A549 (cell line): ENCODE measurements around the gene MFAP1. TPM values are rescaled to one million over a fixed set of nuclear protein-coding genes. Genes with fewer than 3 reads are reported as not detected.
A peak's percentile ranks its signal among the peaks of the same experiment; 100 is the strongest.

Experiments
- ATAC-seq, 2 experiments: fragments of 200-7000 bp in 1 of 2; fragments of >200 bp in 1 of 2; cut with Nextera tagmentation in 1 of 2; cut with Tn5 transposase in 1 of 2; 3 replicates each; pipeline versions ENCODE4 v1.8.0 to v1.9.1; 2018 to 2020; ENCODE audit warnings: mild to moderate bottlenecking in 1 of 2, moderate library complexity in 1 of 2
- CTCF ChIA-PET: fragments of 300-600 bp; sonication (Branson Sonifier 250); formaldehyde crosslinking; extraction: SDS; loops from one replicate; lab custom pipeline; 2021; ENCODE audit warnings: antibody characterized with exemption, inconsistent platforms; lab: Yijun Ruan, JAX
- POLR2A ChIA-PET: fragments of 350-600 bp; formaldehyde crosslinking; extraction: SDS; loops from one replicate; lab custom pipeline; 2021; ENCODE audit warnings: antibody characterized with exemption, inconsistent platforms; lab: Yijun Ruan, JAX
- DNase-seq, 2 experiments: peaks; one replicate each; pipeline versions ENCODE4 v3.0.0 to v3.0.0-alpha.2; 2011 to 2016; ENCODE audit warnings: low read depth in 1 of 2, low spot score in 1 of 2
- FAIRE-seq: peaks from 2 replicates; lab custom pipeline; 2011; peaks lifted over from hg19 to GRCh38; lab: Jason Lieb, UNC
- H3K27ac ChIP-seq, 2 experiments: fragments of >200 bp; sonication (Bioruptor Twin); formaldehyde crosslinking; 3 replicates each; pipeline ENCODE4 v1.5.1; 2016 to 2017
- H3K4me1 ChIP-seq: fragments of >200 bp; sonication (Bioruptor Twin); formaldehyde crosslinking; 3 replicates; pipeline ENCODE4 v1.6.1; 2016
- H3K4me2 ChIP-seq: fragments of >200 bp; sonication (Bioruptor Twin); formaldehyde crosslinking; 3 replicates; pipeline ENCODE4 v1.6.1; 2016
- H3K4me3 ChIP-seq: fragments of >200 bp; sonication (Bioruptor Twin); formaldehyde crosslinking; 3 replicates; pipeline ENCODE4 v1.5.1; 2016
- H3K9me3 ChIP-seq: fragments of >200 bp; sonication (Bioruptor Twin); formaldehyde crosslinking; 3 replicates; pipeline ENCODE4 v1.6.1; 2016
- ATOH8 ChIP-seq: fragments of 250-450 bp; sonication (Bioruptor Pico); IDR thresholded peaks from 2 replicates; pipeline ENCODE4 v1.5.0; 2020; ENCODE audit warnings: low read depth, mild to moderate bottlenecking, moderate library complexity
- BCL3 ChIP-seq: fragments of >200 bp; sonication (Bioruptor Twin); formaldehyde crosslinking; IDR thresholded peaks from 3 replicates; pipeline ENCODE4 v1.6.1; 2016
- E2F6 ChIP-seq: IDR thresholded peaks from 2 replicates; pipeline ENCODE4 v1.6.1; 2012; ENCODE audit warnings: low read depth, borderline replicate concordance
- EHF ChIP-seq: fragments of 250-450 bp; sonication (Bioruptor Pico); IDR thresholded peaks from 2 replicates; pipeline ENCODE4 v1.5.0; 2020; ENCODE audit warnings: mild to moderate bottlenecking
- GATA3 ChIP-seq: IDR thresholded peaks from 2 replicates; pipeline ENCODE4 v1.6.1; 2012; ENCODE audit warnings: borderline replicate concordance
- HDAC2 ChIP-seq: fragments of 200-600 bp; sonication (generic); IDR thresholded peaks from 2 replicates; pipeline ENCODE4 v1.6.1; 2016
- HES2 ChIP-seq: fragments of >200 bp; sonication (Bioruptor Twin); formaldehyde crosslinking; IDR thresholded peaks from 2 replicates; pipeline ENCODE4 v1.6.1; 2016
- HOXA7 ChIP-seq: fragments of 250-450 bp; sonication (Bioruptor Pico); IDR thresholded peaks from 2 replicates; pipeline ENCODE4 v1.5.0; 2020; ENCODE audit warnings: mild to moderate bottlenecking, moderate library complexity
- JUN ChIP-seq, 2 experiments: fragments of >200 bp; sonication (Bioruptor Twin); formaldehyde crosslinking; IDR thresholded peaks; 2 replicates in 1 of 2; 3 replicates in 1 of 2; pipeline ENCODE4 v1.6.1; 2016 to 2017
- JUNB ChIP-seq: fragments of >200 bp; sonication (Bioruptor Twin); formaldehyde crosslinking; IDR thresholded peaks from 2 replicates; pipeline ENCODE4 v1.6.1; 2016
- KDM1A ChIP-seq: fragments of 200-600 bp; sonication (generic); IDR thresholded peaks from 2 replicates; pipeline ENCODE4 v1.6.1; 2016; ENCODE audit warnings: low read depth, mild to moderate bottlenecking
- KDM5A ChIP-seq: fragments of 200-600 bp; sonication (generic); IDR thresholded peaks from 2 replicates; pipeline ENCODE4 v1.6.1; 2016; ENCODE audit warnings: antibody characterized with exemption, mild to moderate bottlenecking
- MAX ChIP-seq: IDR thresholded peaks from 2 replicates; pipeline ENCODE4 v1.6.1; 2012
- NPAS2 ChIP-seq: fragments of 250-450 bp; sonication (Bioruptor Pico); IDR thresholded peaks from 2 replicates; pipeline ENCODE4 v1.8.0; 2022; ENCODE audit warnings: mild to moderate bottlenecking, moderate library complexity, borderline replicate concordance
- PBX3 ChIP-seq: IDR thresholded peaks from 2 replicates; pipeline ENCODE4 v1.6.1; 2012
- PHF8 ChIP-seq: fragments of 200-600 bp; sonication (generic); IDR thresholded peaks from 2 replicates; pipeline ENCODE4 v1.6.1; 2016; ENCODE audit warnings: low read depth, mild to moderate bottlenecking, antibody characterized with exemption, moderate library complexity, borderline replicate concordance
- POLR2A ChIP-seq: IDR thresholded peaks from 2 replicates; pipeline ENCODE4 v1.6.1; 2012; ENCODE audit warnings: mild to moderate bottlenecking, low read length
- RAD21 ChIP-seq, 2 experiments: fragments of >200 bp in 1 of 2; sonication (Bioruptor Twin) in 1 of 2; formaldehyde crosslinking in 1 of 2; IDR thresholded peaks in 1 of 2; conservative IDR thresholded peaks in 1 of 2; 2 replicates in 1 of 2; 3 replicates in 1 of 2; pipeline ENCODE4 v1.6.1; 2012 to 2018; ENCODE audit warnings: inconsistent platforms in 1 of 2
- RARB ChIP-seq: fragments of 250-450 bp; sonication (Bioruptor Pico); IDR thresholded peaks from 2 replicates; pipeline ENCODE4 v1.8.0; 2021; ENCODE audit warnings: mild to moderate bottlenecking, moderate library complexity
- RNF2 ChIP-seq: fragments of 200-600 bp; sonication (generic); IDR thresholded peaks from 2 replicates; pipeline ENCODE4 v1.6.1; 2016; ENCODE audit warnings: low read depth, mild to moderate bottlenecking, antibody characterized with exemption, moderate library complexity, borderline replicate concordance
- SMC3 ChIP-seq: fragments of >200 bp; sonication (Bioruptor Twin); formaldehyde crosslinking; IDR thresholded peaks from 3 replicates; pipeline ENCODE4 v1.6.1; 2018; ENCODE audit warnings: inconsistent platforms
- USF2 ChIP-seq: fragments of 450-650 bp; IDR thresholded peaks from 2 replicates; pipeline ENCODE4 v1.6.1; 2014; ENCODE audit warnings: antibody characterized with exemption
- WGBS: methylation state at CpG from one replicate; pipeline ENCODE4 v1.1.6; 2017; ENCODE audit errors: missing lambda C conversion rate; 5-methylcytosine and 5-hydroxymethylcytosine counted together
- polyA plus RNA-seq, 4 experiments: library from polyadenylated mRNA; depleted of rRNA in 3 of 4; stranded (reverse); fragments of >200 nt; fragmentation: RNase III in 1 of 4; extraction: RNeasy Plus Mini Kit Qiagen cat#74134 plus additional on column Dnase treatment in 1 of 4; gene quantifications; 2 replicates in 3 of 4; 3 replicates in 1 of 4; pipeline ENCODE4 v1.2.3, GENCODE V29; 2011 to 2017

Gene MFAP1
- polyA plus RNA-seq, 2 of the 4 experiments (the other 2 are of a cell fraction), result 31.7 to 40.3 TPM

GRCh38 chr15:43800286-43801141, 24.0 kb downstream of the MFAP1 start, which contains the start of gene HYPK:
TSS of gene HYPK (plus strand) at chr15:43800599. CDS start at chr15:43800623, 24 bp downstream.
- TF ChIP-seq KDM5A (peak; percentile 49; the same call in 1 of the 2 replicates), JUN (IDR thresholded peaks at IDR 0.05) (peak in 1 of 2 experiments; percentile 76; a peak in 2 of 5 replicates), BCL3 (peak; percentile 45; the same call in 1 of the 3 replicates), E2F6 (peak; percentile 58; the same call in 1 of the 2 replicates), EHF (CRISPR knock-in tag) (no peak), ATOH8 (CRISPR knock-in tag) (no peak), HOXA7 (CRISPR knock-in tag) (peak; percentile 32; the same call in 1 of the 2 replicates), POLR2A (peak; percentile 68), MAX (peak; percentile 68)
- peak within 1 kb of the TSS; percentile 89 for H3K4me3 ChIP-seq
- peaks cover 20% of the 10 kb centered on the region; the same call in 2 of the 3 replicates for H3K4me1 ChIP-seq
- WGBS, result 11% methylated on average over 42 of the region's 44 CpGs
- H3K4me2 ChIP-seq, result peak within 1 kb of the TSS; percentile 82
- DNase-seq (peak; percentile 63 to 79), ATAC-seq (peak; percentile 92), FAIRE-seq (no peak)
- POLR2A ChIA-PET, result interaction anchor here (0.7 to 1.5 kb wide), 6 partner anchors 8 to 736 kb away, joined by 3 to 7 read pairs (median 4); partner anchors contain the start of genes EIF3J, ELL3, MFAP1 and SERF2
- H3K9me3 ChIP-seq, result no peaks in the 10 kb centered on the region
- CTCF ChIA-PET, result interaction anchor here (0.9 kb wide), 1 partner anchor 21 kb away, joined by 3 read pairs; no protein-coding TSS in a partner anchor
- H3K27ac ChIP-seq, result peak within 1 kb of the TSS; percentile 89 to 90

GRCh38 chr15:43799945-43800285, 24.6 kb downstream of the MFAP1 start, which contains the start of gene SERINC4:
TSS of gene SERINC4 (minus strand) at chr15:43800220. CDS start at chr15:43799986, 234 bp downstream.
- POLR2A ChIA-PET, result interaction anchor here (0.5 to 1.5 kb wide), 6 partner anchors 8 to 313 kb away, joined by 3 to 7 read pairs (median 4); partner anchors contain the start of genes ELL3, MFAP1 and SERF2
- H3K4me3 ChIP-seq, result peak within 1 kb of the TSS; percentile 89
- peaks cover 20% of the 10 kb centered on the region; the same call in 2 of the 3 replicates for H3K4me1 ChIP-seq
- H3K4me2 ChIP-seq, result peak within 1 kb of the TSS; percentile 82
- peak within 1 kb of the TSS; percentile 89 to 90 for H3K27ac ChIP-seq
- CTCF ChIA-PET, result no interaction called here
- ATAC-seq, result 0 out of 6 replicates have a peak, but pooled peaks of 1 of the 2 experiments have one; percentile 1
- H3K9me3 ChIP-seq, result no peaks in the 10 kb centered on the region
- no peak for TF ChIP-seq PHF8
- TF ChIP-seq, all 56 proteins: peak for 0
- no peak for DNase-seq
- no peak for FAIRE-seq
- 97% methylated on average over 6 of the region's 8 CpGs for WGBS

GRCh38 chr15:43799209-43799944, 25.1 kb downstream of the MFAP1 start:
- H3K4me1 ChIP-seq, result peaks cover 23% of the 10 kb centered on the region; the same call in 2 of the 3 replicates
- FAIRE-seq, result no peak
- WGBS, result 88% methylated on average over 16 of the region's 16 CpGs
- no peak for DNase-seq
- no peak overlapping the region for H3K4me3 ChIP-seq
- H3K9me3 ChIP-seq, result no peaks in the 10 kb centered on the region
- ChIA-PET POLR2A (interaction anchor here (0.5 to 1.5 kb wide), 2 partner anchors 22 to 313 kb away, joined by 3 to 4 read pairs; partner anchors contain the start of gene ELL3), CTCF (no interaction called here)
- peak overlapping the region; percentile 26; the same call in 1 of the 3 replicates for H3K4me2 ChIP-seq
- peak; percentile 6 to 14; a peak in 2 of 6 replicates for ATAC-seq
- peak overlapping the region; percentile 89 to 90; a peak in 4 of 6 replicates for H3K27ac ChIP-seq
- TF ChIP-seq JUNB, result no peak
- TF ChIP-seq RARB (CRISPR knock-in tag), result no peak
- no peak for TF ChIP-seq PHF8
- no peak for TF ChIP-seq NPAS2 (CRISPR knock-in tag)
- no peak for TF ChIP-seq BCL3
- TF ChIP-seq HDAC2, result no peak
- TF ChIP-seq EHF (CRISPR knock-in tag), result no peak
- TF ChIP-seq KDM1A, result no peak
- TF ChIP-seq RNF2, result no peak
- no peak for TF ChIP-seq USF2
- no peak for TF ChIP-seq GATA3
- no peak for TF ChIP-seq SMC3
- no peak for TF ChIP-seq RAD21 (conservative IDR thresholded peaks at IDR 0.05 in 1 of 2, IDR thresholded peaks at IDR 0.05 in 1 of 2)
- TF ChIP-seq PBX3, result no peak
- no peak for TF ChIP-seq HES2
